Germinal center (tissue), 1 donor: ENCODE measurements around the gene NUDT1.

ENCODE experiments used
- DNase-seq: peaks from one replicate; pipeline ENCODE4 v3.0.0; 2012; ENCODE audit warnings: mixed read lengths, low spot score

Gene NUDT1

DNA sequence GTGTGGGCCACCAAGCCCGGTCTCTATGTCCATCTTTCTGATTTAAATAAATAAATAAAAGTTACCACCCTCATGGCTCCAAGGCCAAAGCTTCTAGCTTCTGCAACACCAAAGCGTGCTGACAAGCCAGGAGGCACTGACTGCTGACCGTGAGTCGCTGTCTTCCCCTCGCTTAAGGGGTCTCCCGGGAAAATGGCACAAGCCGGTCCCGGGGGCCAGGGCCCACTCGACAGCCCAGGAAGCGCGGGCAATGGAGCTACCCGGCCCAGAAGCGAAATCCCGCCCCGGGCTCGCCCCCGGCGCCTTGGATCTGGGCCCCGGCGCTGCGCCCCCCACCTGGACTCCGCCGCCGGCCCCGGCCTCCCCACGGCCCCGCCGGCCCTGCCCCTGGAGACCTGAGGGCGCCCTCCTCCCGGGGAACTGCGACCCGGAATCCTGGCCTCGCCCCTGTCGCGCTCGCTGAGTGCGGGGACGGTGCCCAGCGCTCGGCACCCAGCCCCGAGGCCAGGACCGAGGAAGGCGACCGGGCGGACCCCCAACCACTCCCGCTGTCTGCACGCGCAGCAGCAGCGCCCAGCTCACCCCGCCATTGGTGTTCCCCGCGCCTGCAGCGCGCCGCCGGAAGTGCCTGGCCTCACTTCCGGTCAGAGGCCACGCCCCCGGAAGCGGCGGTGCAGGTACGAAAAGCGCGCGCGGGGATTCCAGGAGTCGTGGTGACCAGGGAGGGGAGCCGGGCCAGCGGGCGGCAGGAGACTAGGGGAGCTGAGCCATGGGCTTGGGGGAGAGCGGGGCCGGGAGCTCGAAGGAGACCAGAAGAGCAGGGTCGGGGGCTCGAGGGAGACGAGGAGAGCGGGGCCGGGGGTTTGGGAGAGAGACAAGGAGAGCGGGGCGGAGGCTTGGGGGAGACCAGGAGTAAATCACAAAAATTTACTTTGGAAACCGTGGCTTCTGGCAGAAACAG is at the start of gene NUDT1, which contains the start of gene MRM2:
Gene NUDT1 (plus strand): TSS at position 647 of the 961 bp plus-strand sequence. CDS start 2,349 bp downstream, outside the sequence.
Gene MRM2 (minus strand): TSS at position 626 of the 961 bp plus-strand sequence. CDS start 36 bp downstream, at position 590.
- peak; percentile 68 for DNase-seq

DNA sequence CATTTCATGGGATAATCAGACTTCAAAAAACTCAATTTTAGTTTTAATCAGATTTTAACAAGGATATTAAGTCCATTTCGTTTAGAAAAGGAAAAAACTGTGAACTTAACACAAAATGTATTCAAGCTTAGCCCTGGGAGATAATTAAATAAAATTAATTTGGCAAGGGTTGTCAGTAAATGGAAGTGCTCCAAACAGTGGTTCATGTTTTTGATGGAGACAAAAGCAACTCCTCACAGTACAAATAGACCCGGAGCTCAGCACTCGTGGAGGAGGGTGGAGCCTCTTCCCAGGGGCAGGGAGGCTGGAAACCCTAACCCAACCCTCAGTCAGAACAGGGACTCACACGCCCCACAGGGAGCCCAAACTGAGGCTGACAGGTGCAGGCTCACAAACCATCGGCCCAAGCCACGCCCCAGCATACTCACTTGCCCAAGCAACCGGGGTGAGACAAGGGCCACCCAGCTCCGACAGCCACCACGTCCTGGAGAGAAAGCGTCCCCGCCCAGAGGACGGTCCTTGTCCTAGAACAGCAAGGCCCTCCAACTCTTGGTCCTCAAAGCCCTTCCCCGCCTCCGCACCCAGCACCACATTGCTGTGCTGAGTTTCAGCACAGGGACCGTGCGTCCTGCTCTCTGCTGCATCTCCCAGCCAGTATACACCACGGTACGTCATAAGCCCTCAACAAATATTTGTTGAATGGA is 49.0 kb upstream of the NUDT1 start:
- DNase-seq = no peak

GRCh38 chr7:2193575-2194305 is 48.3 kb upstream of the NUDT1 start:
- no peak for DNase-seq

DNA sequence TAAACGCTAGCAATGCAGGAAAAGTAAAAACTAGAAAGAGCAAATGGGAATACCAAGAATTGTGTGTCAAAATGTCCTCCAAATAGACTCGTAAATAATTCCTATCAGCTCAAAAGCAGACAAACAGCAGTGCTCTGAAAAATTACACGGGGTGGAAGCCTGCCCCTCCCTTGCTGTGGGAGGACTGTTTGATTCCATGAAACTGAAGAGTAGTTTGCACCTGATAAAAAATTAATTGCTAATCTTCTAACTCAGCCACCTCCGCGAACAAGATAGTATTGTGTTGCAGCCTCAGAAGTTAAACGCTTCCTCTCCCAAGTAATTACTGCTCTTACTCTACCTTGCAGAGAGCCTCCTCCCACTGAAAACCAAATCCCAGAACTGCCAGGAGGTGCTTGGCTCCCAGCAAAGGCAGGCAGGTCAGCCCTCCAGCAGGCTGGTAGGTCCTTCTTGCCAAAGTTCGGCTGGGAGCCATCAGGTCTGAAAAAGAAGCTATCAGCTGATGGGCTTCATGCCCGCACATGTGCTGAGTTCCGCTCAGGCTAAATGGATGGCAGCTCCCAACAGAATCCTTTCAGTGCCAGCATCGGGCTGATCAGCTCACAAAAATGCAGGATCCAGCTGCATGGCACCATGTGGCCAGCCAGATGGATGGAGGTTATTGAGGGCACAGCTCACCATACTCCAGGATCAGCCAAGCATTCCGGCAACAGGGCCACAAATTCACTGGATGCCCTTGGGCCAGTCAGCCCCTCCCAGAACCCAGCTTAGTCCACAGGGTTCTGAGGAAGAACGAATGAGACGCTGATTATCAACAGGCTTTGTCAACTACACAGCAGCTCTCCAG is 46.4 kb upstream of the NUDT1 start:
- no peak for DNase-seq

DNA sequence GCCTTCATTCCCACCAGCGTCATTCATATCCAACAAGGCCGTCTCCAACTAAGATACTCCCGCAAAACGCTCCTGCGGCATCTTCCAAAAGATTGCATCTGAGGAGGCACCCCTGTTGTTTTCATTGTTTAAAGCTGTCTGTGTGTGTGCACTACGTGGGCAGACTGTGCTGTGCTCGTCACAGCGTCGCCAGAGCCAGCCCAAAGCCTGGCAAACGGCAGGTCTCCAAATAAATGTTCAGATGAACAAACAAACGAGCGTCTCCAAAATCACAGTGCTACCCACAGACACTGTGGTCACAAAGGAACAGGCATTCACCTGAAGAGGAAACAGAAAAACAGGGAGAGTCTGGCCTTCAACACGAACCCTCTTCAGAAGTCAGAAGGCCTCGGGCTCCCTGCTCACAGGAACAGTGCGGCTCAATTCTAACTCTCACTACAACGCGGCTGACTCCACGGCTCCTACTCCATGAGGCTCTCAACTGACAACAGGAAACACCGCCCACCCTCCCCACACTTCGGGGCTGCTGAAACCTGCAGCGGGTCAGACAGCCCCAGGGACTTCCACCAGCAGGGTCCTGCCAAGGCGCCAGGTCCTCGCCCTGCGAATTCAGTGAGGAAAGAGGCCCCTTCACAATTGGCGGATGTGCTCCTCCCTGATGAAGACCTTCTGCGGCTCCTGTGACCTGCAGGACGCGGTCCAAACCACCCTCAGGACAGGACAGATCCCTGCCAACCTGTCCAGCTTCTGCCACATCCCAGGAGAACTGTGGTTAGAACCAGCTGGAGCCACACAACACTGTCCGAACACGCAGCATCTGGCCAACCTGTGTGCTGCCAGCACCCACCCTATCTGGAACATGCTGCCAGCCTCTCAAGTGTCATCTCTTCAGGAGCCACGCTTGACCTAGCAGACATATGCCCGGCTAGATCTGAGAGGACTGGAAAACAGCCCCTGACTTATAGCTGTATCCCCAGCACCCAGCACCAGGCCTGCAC is 45.3 kb upstream of the NUDT1 start:
- DNase-seq = no peak

DNA sequence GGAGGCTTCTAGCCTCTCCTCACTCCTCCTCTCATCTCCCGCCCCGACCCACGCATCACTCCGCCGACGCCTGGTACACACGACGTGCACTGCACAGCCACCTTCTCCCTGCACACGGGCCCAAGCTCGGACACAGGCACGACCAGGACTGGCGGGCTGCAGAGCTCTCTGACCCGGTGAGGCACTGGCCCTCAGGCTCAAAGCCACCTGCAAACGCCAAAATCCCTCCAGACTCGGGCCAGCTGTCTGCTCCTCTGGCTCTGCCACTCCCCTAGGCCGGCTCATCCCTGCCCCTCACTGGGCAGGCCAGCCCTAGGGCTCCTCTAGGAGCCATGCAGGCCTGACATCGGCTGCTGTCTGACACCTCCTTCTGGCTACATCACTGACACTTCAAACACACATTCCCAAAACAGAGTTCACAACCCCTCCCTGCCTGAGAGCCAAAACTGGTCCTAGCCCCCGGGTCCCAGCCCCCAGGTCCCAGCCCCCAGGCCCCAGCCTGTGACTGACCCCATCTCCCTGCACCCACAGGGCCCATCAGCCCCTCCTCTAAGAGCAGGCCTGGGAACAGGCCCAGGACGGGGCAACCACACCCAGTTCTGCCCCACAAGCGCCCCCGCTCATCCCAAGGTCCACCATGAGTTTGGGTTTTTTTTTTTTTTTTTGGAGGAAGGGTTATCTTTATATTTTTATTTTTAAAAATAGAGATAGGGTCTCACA is 44.4 kb upstream of the NUDT1 start:
- DNase-seq = no peak

DNA sequence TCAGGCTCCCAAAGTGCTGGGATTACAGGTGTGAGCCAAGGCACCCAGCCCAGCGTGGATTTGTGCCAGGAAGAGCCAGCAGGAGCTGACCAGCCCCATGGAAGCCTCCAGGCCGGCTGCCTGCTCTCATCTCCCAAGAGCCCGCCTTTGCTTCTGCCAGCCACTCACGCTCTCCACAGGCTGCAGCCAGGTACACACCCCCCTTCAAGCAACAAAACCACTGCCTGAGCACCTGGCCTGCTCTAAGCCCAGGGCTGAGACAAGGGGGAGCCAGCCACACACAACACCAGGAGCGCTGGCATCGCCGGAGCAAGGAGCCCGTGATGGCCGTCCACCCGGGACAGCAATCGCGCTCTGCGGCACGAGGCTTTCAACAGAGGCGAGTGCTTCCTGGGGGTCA is 43.8 kb upstream of the NUDT1 start:
- DNase-seq = no peak

DNA sequence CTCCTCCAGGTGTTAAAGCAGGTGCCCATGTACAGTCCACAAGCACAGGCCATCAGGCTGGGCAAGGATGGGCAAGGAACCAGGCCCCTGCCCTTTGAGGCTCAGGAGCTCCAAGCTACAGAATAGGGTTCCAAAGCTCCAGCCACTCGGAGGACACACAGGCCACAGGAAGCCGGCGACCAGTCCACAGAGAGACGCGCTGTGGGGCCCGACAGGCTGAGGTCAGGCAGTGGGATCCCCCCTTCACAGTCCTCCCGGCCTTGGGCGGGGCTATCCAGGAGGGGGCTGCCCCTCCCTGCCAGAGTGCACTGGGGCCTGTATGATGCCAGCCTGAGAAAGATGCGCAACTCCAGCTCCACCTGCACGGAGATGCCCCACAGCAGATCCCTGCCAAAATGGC is 43.3 kb upstream of the NUDT1 start:
- DNase-seq = no peak

DNA sequence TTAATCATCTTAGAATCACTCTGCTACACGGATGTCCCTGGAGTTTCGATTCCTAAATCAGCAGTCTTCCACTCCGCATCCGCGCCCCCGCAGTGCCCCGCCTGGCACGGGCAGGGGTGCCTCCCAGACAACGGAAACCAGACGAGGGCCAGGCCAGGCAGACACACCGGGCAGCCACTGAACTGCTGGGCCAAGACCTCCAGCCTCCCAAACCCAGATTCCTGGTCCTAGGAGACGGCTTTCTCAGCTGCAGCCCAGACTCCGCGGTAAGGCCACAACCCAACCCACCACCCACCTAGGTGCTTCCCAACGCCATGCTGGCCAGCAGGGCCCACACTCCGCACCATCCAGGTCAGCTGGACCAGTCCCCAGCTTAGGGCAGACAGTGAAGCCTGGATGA is 42.5 kb upstream of the NUDT1 start:
- DNase-seq = no peak

- DNase-seq = no peak
These were observed 42.0 kb upstream of the NUDT1 start for GRCh38 chr7:2199956-2200583.

DNA sequence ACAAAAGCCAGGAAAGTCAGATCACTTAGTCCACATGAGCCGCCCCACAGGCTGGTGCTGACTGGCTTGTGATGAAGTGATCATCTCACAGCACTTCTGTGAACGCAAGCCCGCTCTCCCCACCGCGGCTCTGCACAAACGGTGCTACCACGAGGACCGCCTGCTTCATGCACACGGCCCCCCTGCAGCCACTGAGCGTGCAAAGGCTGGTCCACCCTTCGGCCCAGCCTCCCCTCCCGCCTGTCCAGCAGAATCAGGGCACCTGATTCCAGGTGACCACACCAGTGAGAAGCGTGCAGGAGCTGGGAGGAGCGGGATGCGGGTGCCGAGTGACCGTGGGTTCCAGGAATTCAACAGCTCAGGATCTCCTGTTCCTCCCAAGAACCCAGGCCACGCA is 41.4 kb upstream of the NUDT1 start:
- DNase-seq = no peak

- DNase-seq = no peak
These were observed 40.9 kb upstream of the NUDT1 start for GRCh38 chr7:2201128-2201527.

- DNase-seq = no peak
These were observed 40.2 kb upstream of the NUDT1 start for GRCh38 chr7:2201686-2202360.

- no peak for DNase-seq
These were observed 39.7 kb upstream of the NUDT1 start for GRCh38 chr7:2202361-2202761.

GRCh38 chr7:2202901-2203765 is 38.9 kb upstream of the NUDT1 start:
- no peak for DNase-seq

DNA sequence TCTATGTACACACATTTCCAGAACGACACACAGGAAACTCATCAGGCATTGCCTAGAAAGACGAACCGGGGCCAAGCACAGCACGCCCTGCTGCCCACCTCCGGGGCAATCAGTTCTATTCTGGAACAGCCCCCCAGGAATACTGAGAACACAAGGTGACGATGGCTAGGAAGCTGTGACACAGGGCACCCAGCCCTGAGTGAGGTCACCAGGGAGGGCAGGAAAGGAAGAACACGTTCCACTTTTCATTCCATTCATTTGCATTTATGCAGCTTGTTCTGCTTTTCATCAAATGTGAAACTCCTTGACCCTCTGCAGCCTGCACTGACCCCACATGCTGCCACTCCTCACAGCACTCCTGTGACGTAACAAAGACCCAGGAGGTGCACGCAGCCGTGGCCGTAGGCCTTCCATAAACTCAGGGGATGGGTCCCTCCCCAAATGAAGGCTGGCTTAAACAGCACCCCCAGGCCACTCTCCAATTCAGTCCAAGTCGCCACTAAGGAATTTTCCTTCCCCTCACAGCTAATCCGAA is 38.2 kb upstream of the NUDT1 start:
- DNase-seq = peak; percentile 63

- DNase-seq = no peak
These were observed 37.6 kb upstream of the NUDT1 start for GRCh38 chr7:2204446-2204845.
